Vagina (tissue), 2 donors: ENCODE results near the gene EDC4.

ENCODE experiments used
- CTCF ChIP-seq, 3 experiments: fragments of 450-650 bp in 2 of 3; fragments of 200-600 bp in 1 of 3; sonication (generic) in 1 of 3; IDR thresholded peaks; one replicate each; pipeline ENCODE4 v1.5.1; 2017 to 2019; ENCODE audit warnings: antibody characterized with exemption in 3 of 3, mild to moderate bottlenecking in 2 of 3, moderate library complexity in 2 of 3
- POLR2A ChIP-seq, 2 donors: fragments of 450-650 bp; IDR thresholded peaks; one replicate each; pipeline ENCODE4 v1.6.1; 2017; ENCODE audit warnings: antibody characterized with exemption in 2 of 2, mild to moderate bottlenecking in 2 of 2, moderate library complexity in 2 of 2
- POLR2AphosphoS5 ChIP-seq, 2 donors: sonication (generic); formaldehyde crosslinking; IDR thresholded peaks; one replicate each; pipeline ENCODE4 v1.9.0; 2017; ENCODE audit warnings: antibody characterized with exemption in 2 of 2, mild to moderate bottlenecking in 2 of 2, low read depth in 1 of 2; ENCODE audit not compliant: insufficient read depth in 1 of 2

- TF ChIP-seq CTCF (IDR thresholded peaks at IDR 0.05) (no peak), POLR2A (IDR thresholded peaks at IDR 0.05) (no peak), POLR2AphosphoS5 (IDR thresholded peaks at IDR 0.05; ENCODE audit: insufficient read depth in 1 of 2, low read depth in 1 of 2) (no peak)
Observed at GRCh38 chr16:67877064-67877463, 4.2 kb downstream of the EDC4 start.
